HepG2 (cell line): ENCODE measurements around the gene VILL. TPM values are rescaled to one million over a fixed set of nuclear protein-coding genes. Genes with fewer than 3 reads are reported as not detected.

Source experiments
- ATAC-seq: fragments of 200-7000 bp; cut with Tn5 transposase; 3 replicates; pipeline ENCODE4 v1.9.1; 2020; ENCODE audit warnings: mild to moderate bottlenecking, moderate library complexity
- BruUV-seq: library from RNA; stranded (reverse); fragments of 400-500 nt; replicated peaks from 2 replicates; lab custom pipeline; 2021; lab: Mats Ljungman, UMichigan
- CTCF ChIA-PET: fragments of 300-600 bp; formaldehyde crosslinking; extraction: SDS; loops from one replicate; lab custom pipeline; 2021; ENCODE audit warnings: low total read pairs, inconsistent platforms, low intra/inter-chr PET ratio; lab: Yijun Ruan, JAX
- POLR2A ChIA-PET: fragments of 350-600 bp; sonication (Branson Sonifier 250); formaldehyde crosslinking; loops from one replicate; lab custom pipeline; 2020; ENCODE audit warnings: antibody characterized with exemption, inconsistent platforms; lab: Yijun Ruan, JAX
- DNase-seq: peaks from one replicate; pipeline ENCODE4 v3.0.0-alpha.2; 2015; ENCODE audit warnings: low spot score
- FAIRE-seq: peaks from 3 replicates; lab custom pipeline; 2011; peaks lifted over from hg19 to GRCh38; lab: Jason Lieb, UNC
- H2AFZ ChIP-seq: one replicate; pipeline ENCODE4 v1.6.1; 2011; ENCODE audit warnings: low read length, inconsistent platforms
- H3K27ac ChIP-seq: fragments of 300-600 bp; 3 replicates; pipeline ENCODE4 v1.8.0; 2011; ENCODE audit warnings: mixed run types, mild to moderate bottlenecking, mixed read lengths, low read length, inconsistent platforms; ENCODE audit not compliant: insufficient read depth; ENCODE audit errors: extremely low read length
- H3K27me3 ChIP-seq, 2 experiments: fragments of 200-600 bp in 1 of 2; 2 replicates in 1 of 2; 3 replicates in 1 of 2; pipeline versions ENCODE4 v1.6.0 to v1.8.0; 2011; ENCODE audit warnings: low read length in 2 of 2, mild to moderate bottlenecking in 2 of 2, moderate library complexity in 2 of 2, inconsistent platforms in 1 of 2; ENCODE audit not compliant: insufficient read depth in 2 of 2, control insufficient read depth in 1 of 2
- H3K36me3 ChIP-seq, 2 experiments: fragments of 200-600 bp in 1 of 2; replicated peaks in 1 of 2; 2 replicates in 1 of 2; 3 replicates in 1 of 2; pipeline versions ENCODE4 v1.5.1 to v1.8.0; 2011; ENCODE audit warnings: low read length in 2 of 2, inconsistent platforms in 1 of 2; ENCODE audit not compliant: insufficient read depth in 2 of 2, control insufficient read depth in 1 of 2
- H3K4me1 ChIP-seq: 2 replicates; pipeline ENCODE4 v1.5.1; 2012; ENCODE audit warnings: low read length, inconsistent platforms; ENCODE audit not compliant: insufficient read depth
- H3K4me2 ChIP-seq: 2 replicates; pipeline ENCODE4 v1.6.0; 2011; ENCODE audit warnings: low read depth, low read length, inconsistent platforms
- H3K4me3 ChIP-seq, 3 experiments: fragments of 200-600 bp in 1 of 3; sonication (generic), shearing (Covaris generic) in 1 of 3; replicated peaks in 1 of 3; 2 replicates each; pipeline ENCODE4 v1.5.1; 2011 to 2016; ENCODE audit warnings: low read length in 3 of 3, inconsistent platforms in 2 of 3, low read depth in 2 of 3, mild to moderate bottlenecking in 2 of 3, control low read depth in 1 of 3, mixed read lengths in 1 of 3; ENCODE audit not compliant: insufficient read depth in 1 of 3
- H3K79me2 ChIP-seq: one replicate; pipeline ENCODE4 v1.6.1; 2011; ENCODE audit warnings: low read length, inconsistent platforms; ENCODE audit not compliant: insufficient read depth
- H3K9ac ChIP-seq: 2 replicates; pipeline ENCODE4 v1.6.0; 2011; ENCODE audit warnings: mild to moderate bottlenecking, low read depth, low read length, inconsistent platforms; ENCODE audit not compliant: insufficient read depth
- H3K9me3 ChIP-seq: 2 replicates; pipeline ENCODE4 v1.5.1; 2012; ENCODE audit warnings: mild to moderate bottlenecking, low read length
- H4K20me1 ChIP-seq: 2 replicates; pipeline ENCODE4 v1.6.0; 2011; ENCODE audit warnings: inconsistent platforms, mild to moderate bottlenecking, low read length, moderate library complexity; ENCODE audit not compliant: insufficient read depth
- FOXA1 ChIP-seq, 2 experiments: fragments of 450-650 bp in 1 of 2; sonication (generic) in 1 of 2; formaldehyde crosslinking in 1 of 2; IDR thresholded peaks; 2 replicates each; pipeline versions ENCODE4 v1.4.0 to v1.6.1; 2016 to 2020; ENCODE audit warnings: missing genetic modification reagents in 1 of 2
- HMG20A ChIP-seq: IDR thresholded peaks from 2 replicates; pipeline ENCODE4 v1.6.1; 2016; ENCODE audit warnings: borderline replicate concordance
- KLF11 ChIP-seq: IDR thresholded peaks from 2 replicates; pipeline ENCODE4 v1.6.1; 2016; ENCODE audit warnings: missing compliant biosample characterization
- KMT2A ChIP-seq: sonication (generic); formaldehyde crosslinking; IDR thresholded peaks from 2 replicates; pipeline ENCODE4 v1.4.0; 2020; ENCODE audit warnings: missing genetic modification reagents
- NFRKB ChIP-seq: fragments of 450-650 bp; IDR thresholded peaks from 2 replicates; pipeline ENCODE4 v1.6.1; 2017
- PITX1 ChIP-seq: sonication (generic); formaldehyde crosslinking; IDR thresholded peaks from 2 replicates; pipeline ENCODE4 v1.5.1; 2020; ENCODE audit warnings: mild to moderate bottlenecking, missing genetic modification reagents
- ZFX ChIP-seq: sonication (generic); formaldehyde crosslinking; IDR thresholded peaks from 2 replicates; pipeline ENCODE4 v1.4.0; 2020; ENCODE audit warnings: mild to moderate bottlenecking, low read depth, missing genetic modification reagents, moderate library complexity
- ZNF7 ChIP-seq: IDR thresholded peaks from 2 replicates; pipeline ENCODE4 v1.6.1; 2016; ENCODE audit warnings: missing biosample characterization, missing genetic modification reagents
- WGBS: methylation state at CpG from one replicate; pipeline ENCODE4 v1.1.6; 2017; ENCODE audit warnings: low lambda C conversion rate; 5-methylcytosine and 5-hydroxymethylcytosine counted together
- in situ Hi-C: cut with HindIII; loops from 2 replicates; pipeline ENCODE4 v1.10.0; 2017; ENCODE audit warnings: low pct_unique_long_range_greater_than_20kb; ENCODE audit not compliant: extremely low pct_ligation_motif_present
- intact Hi-C: fragments of 100-400 bp; cut with micrococcal nuclease; formaldehyde crosslinking; loops from one replicate; pipeline ENCODE4 v1.10.0; 2022; ENCODE audit not compliant: unreplicated experiment
- polyA plus RNA-seq, 8 experiments: library from polyadenylated mRNA; depleted of rRNA in 3 of 8; stranded (reverse) in 7 of 8; unstranded in 1 of 8; fragments of >200 nt; fragmentation: Illumina TruSeq in 4 of 8; extraction: Trizol in 4 of 8; gene quantifications; 2 replicates each; pipeline versions ENCODE4 v1.2.1 to v1.2.3, GENCODE V29; 2011 to 2016; ENCODE audit warnings: low read depth in 4 of 8, missing spikeins in 1 of 8, mixed read lengths in 1 of 8; ENCODE audit not compliant: insufficient read depth in 1 of 8
- total RNA-seq, 5 experiments: library from RNA; depleted of rRNA; stranded (reverse); fragments of >200 nt; fragmentation: Illumina TruSeq; extraction: Trizol; gene quantifications; 2 replicates each; pipeline ENCODE4 v1.2.3, GENCODE V29; 2016; ENCODE audit warnings: low read depth in 1 of 5
- TF ChIP-seq, protein P1 (sequence below): IDR thresholded peaks from 2 replicates; pipeline ENCODE4 v1.6.1; 2016; ENCODE audit warnings: missing biosample characterization, missing genetic modification reagents, low read depth

The VILL gene
- total and polyA plus RNA-seq, 2 of the 13 experiments (the other 11 are each of a cell fraction or from before 2014, with no cell fraction given), result 3.2 to 5.3 TPM

DNA sequence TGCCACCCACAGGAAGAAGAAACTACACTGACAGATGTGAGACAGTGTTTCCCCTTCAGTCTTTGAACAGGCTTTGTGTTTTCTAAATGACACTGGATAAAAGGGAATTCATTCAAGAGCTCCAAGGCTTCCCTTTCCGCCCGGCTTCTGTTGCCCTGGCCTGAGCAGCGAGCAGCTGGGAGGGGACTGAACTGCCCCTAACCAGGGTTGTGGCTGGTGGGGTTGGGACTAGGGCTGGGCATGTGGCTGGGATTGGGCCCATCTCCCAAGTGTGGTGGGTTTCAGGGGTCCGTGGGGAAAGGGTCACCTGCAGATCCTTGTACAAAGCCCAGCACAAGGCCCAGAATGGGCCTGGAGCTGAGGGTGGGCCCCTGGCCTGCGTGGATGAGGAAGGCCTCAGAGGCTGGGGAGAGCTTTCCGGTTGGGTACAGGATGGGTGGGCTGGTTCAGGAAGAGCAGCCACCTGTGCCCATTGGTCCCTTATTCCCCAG is 10.4 kb downstream of the VILL start:
- Histone ChIP-seq H3K79me2 (no peaks in the 10 kb centered on the region), H3K27ac (no peak overlapping the region), H3K27me3 (peaks cover 0 to 16% of the 10 kb centered on the region in 2 experiments; a peak in 2 of 5 replicates), H3K4me3 (no peak overlapping the region), H3K9ac (no peak overlapping the region), H2AFZ (peak overlapping the region; percentile 20), H3K9me3 (no peaks in the 10 kb centered on the region), H3K4me1 (peaks cover 87% of the 10 kb centered on the region), H3K4me2 (peak overlapping the region; percentile 6; the same call in 1 of the 2 replicates), H4K20me1 (no peaks in the 10 kb centered on the region), H3K36me3 (no peaks in the 10 kb centered on the region)
- ATAC-seq (no peak), FAIRE-seq (no peak), DNase-seq (no peak)
- 78% methylated on average over 4 of the region's 6 CpGs for WGBS
- in situ Hi-C loops, result loop anchor here (5.0 kb wide), 1 partner anchor 144 kb away; no protein-coding TSS in a partner anchor
- TF ChIP-seq KLF11 (CRISPR knock-in tag) (no peak), KMT2A (no peak), ZNF7 (no peak), NFRKB (no peak), HMG20A (CRISPR knock-in tag) (no peak), FOXA1 (IDR thresholded peaks at IDR 0.05) (no peak), FOXA1 (CRISPR knock-in tag; IDR thresholded peaks at IDR 0.05) (no peak), ZFX (0 out of 2 replicates have a peak, but pooled peaks have one; percentile 17), PITX1 (CRISPR knock-in tag) (no peak)
- TF ChIP-seq, protein P1, sequence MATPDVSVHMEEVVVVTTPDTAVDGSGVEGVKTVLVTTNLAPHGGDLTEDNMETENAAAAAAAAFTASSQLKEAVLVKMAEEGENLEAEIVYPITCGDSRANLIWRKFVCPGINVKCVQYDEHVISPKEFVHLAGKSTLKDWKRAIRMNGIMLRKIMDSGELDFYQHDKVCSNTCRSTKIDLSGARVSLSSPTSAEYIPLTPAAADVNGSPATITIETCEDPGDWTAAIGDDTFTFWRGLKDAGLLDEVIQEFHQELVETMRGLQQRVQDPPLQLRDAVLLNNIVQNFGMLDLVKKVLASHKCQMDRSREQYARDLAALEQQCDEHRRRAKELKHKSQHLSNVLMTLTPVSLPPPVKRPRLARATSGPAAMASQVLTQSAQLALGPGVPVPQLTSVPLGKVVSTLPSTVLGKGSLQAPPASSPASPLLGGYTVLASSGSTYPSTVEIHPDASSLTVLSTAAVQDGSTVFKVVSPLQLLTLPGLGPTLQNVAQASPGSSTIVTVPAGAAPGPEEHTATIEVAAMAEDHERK (CRISPR knock-in tag), result no peak
- POLR2A ChIA-PET, result no interaction called here
- intact Hi-C loops, result loop anchor here (2.0 kb wide), 1 partner anchor 94 kb away; no protein-coding TSS in a partner anchor
- CTCF ChIA-PET, result interaction anchor here (1.4 to 1.9 kb wide), 2 partner anchors 27 to 145 kb away, joined by 4 to 7 read pairs; no protein-coding TSS in a partner anchor
- no TSS peak for BruUV-seq
